ENCODE measurements around the gene PRKN.

The PRKN gene

GRCh38 chr6:161395716-161396231 is 1331.8 kb downstream of the PRKN start:
- no peak for DNase-seq
- no peak for TF ChIP-seq GATA1 (IDR thresholded peaks at IDR 0.05; ENCODE audit: low read depth, low read length)
- TF ChIP-seq POLR2A (IDR thresholded peaks at IDR 0.05; ENCODE audit: low read length) = no peak

DNA sequence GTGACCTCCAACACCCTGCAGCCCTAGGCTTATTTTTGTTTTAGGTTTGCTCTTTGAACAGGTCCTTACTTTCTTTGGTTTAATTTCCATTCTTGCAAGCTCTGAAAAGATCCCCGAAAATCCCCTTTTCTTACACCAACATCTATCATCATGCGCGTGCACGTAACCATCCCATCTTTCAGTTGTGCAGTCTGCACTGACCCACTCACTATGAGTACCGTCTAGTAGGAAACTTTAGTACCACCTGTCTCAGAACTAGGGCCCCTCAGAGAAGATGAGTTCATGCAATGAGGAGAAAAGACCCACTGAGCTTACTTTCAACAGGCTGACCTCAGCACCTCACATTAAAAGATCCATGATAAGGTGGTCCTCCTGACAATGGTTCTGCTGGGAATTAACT is 1333.1 kb downstream of the PRKN start:
- DNase-seq = no peak
- TF ChIP-seq GATA1 (IDR thresholded peaks at IDR 0.05; ENCODE audit: low read depth, low read length) (no peak), POLR2A (IDR thresholded peaks at IDR 0.05; ENCODE audit: low read length) (no peak)

GRCh38 chr6:161393839-161394364 is 1333.7 kb downstream of the PRKN start:
- DNase-seq = peak; percentile 28 to 50
- TF ChIP-seq POLR2A (IDR thresholded peaks at IDR 0.05; ENCODE audit: low read length) (no peak), GATA1 (IDR thresholded peaks at IDR 0.05; ENCODE audit: low read depth, low read length) (no peak)

GRCh38 chr6:161393292-161393691 is 1334.3 kb downstream of the PRKN start:
- DNase-seq = no peak
- TF ChIP-seq GATA1 (IDR thresholded peaks at IDR 0.05; ENCODE audit: low read depth, low read length) (no peak), POLR2A (IDR thresholded peaks at IDR 0.05; ENCODE audit: low read length) (no peak)

GRCh38 chr6:161389756-161390155 is 1337.8 kb downstream of the PRKN start:
- DNase-seq = no peak
- no peak for TF ChIP-seq GATA1 (IDR thresholded peaks at IDR 0.05; ENCODE audit: low read depth, low read length)
- no peak for TF ChIP-seq POLR2A (IDR thresholded peaks at IDR 0.05; ENCODE audit: low read length)

DNA sequence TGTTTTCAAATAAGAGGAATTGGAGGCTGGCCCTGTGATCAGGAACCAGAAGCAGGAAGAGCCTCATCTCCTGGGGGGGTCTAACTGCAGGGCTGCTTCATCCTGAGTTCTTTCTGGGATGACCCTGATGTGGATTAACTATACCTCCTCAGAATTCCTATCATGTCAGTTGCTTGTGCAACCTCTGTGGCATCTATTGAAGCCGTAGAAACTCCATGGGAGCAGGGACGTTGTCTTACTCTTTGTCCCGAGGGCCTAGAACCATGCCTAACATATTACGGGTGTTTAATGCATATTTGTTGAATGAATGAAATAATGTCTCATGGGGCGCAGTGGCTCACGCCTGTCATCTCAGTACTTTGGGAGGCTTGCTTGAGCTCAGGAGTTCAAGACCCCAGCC is 1343.6 kb downstream of the PRKN start:
- DNase-seq = no peak

DNA sequence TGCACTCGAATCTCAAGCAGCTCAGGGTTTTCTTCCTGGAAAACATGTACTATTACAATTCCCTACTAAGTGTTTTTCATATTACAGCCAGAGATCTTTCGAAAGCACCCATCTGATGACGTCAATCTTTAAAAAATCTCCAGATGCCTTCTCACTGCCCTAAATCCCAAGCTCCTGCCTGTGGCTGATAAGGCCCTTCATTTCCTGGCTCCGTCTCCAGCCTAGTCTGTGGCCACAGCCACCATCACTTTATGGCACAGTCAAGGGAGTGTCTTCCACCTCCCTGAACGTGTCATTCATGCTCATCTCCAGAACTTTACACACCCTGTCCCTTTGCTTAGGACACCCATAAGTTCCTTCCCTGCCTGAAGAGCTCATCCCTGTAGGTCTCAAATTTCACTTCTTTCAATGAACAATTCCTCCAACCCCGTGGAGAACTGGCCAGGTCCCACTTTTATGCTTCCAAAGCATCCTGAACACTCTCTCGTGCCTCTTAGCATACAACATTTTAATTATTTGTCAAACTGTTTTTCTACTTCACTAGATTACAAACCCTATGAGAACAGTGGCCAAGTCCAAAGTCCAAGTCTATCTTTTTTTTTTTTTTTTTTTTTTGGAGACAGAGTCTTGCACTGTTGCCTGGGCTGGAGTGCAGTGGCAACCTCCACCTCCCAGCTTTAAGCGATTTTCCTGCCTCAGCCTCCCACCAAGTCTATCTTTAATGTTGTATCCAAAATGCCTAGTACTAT is 1347.6 kb downstream of the PRKN start:
- TF ChIP-seq POLR2A (IDR thresholded peaks at IDR 0.05; ENCODE audit: low read length) = no peak
- TF ChIP-seq GATA1 (IDR thresholded peaks at IDR 0.05; ENCODE audit: low read depth, low read length) = no peak
- no peak for DNase-seq

More for the DNA sequence above, 1343.6 kb downstream of the PRKN start:
- TF ChIP-seq POLR2A (IDR thresholded peaks at IDR 0.05; ENCODE audit: low read length) = no peak
- TF ChIP-seq GATA1 (IDR thresholded peaks at IDR 0.05; ENCODE audit: low read depth, low read length) = no peak

DNA sequence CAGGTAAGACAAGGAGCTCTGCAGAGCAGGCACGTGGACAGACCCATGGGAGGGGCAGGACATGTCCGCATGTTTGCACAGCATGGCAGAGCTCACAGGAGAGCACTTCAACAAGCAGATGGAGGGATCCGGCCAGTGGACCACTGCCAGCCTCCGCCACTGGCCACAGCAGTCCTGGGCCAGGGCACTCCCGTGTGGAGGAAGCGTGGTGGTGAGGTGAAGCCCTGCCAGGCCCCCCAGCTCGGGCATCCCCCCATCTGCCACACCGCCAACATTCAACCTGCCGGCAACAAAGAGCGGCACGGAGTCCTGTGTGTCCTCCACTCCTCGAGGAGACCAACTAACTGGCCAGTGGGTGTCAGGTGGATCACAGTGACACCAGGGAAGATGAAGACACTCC is 1349.5 kb downstream of the PRKN start:
- TF ChIP-seq GATA1 (IDR thresholded peaks at IDR 0.05; ENCODE audit: low read depth, low read length) (no peak), POLR2A (IDR thresholded peaks at IDR 0.05; ENCODE audit: low read length) (no peak)
- DNase-seq = no peak

DNA sequence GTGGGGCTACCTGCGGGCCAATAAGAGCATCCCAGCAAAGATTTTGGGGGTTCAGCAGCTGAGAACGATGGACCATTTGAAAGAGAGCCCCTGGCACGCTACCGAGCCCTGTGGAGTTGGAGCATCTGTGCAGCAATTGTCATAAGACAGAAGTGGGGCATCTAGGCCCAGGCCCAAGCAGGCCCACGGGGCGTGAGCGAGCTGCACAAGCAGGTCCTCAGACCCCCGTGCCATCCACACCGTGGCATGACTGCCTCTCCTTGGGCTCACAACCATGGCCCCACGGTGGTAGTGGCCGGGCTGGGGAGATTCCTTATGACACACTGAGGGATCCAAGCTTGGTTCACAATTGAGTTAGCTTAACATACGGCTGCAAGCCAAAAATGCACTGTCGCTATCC is 1350.5 kb downstream of the PRKN start:
- TF ChIP-seq POLR2A (IDR thresholded peaks at IDR 0.05; ENCODE audit: low read length) = no peak
- TF ChIP-seq GATA1 (IDR thresholded peaks at IDR 0.05; ENCODE audit: low read depth, low read length) = no peak
- DNase-seq = no peak

DNA sequence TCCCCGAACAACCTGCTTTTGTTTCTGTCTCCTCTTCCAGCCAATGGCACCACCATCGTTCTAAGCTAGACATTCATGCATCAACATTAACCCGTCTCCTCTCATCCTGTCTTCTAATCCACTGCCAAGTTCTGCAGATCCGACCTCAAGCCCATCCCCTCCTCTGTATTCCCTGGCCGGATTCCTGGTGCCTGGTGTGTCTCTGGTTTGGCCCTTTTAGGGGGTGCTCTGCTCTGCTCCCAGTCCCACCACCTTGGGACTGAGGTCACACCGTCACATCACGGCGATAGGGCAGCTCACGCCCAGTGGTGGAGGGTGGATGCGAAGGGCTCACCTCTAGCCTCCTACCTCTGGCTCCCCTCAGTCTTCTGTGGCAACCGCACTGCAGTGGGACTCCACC is 1351.2 kb downstream of the PRKN start:
- no peak for DNase-seq
- no peak for TF ChIP-seq POLR2A (IDR thresholded peaks at IDR 0.05; ENCODE audit: low read length)
- no peak for TF ChIP-seq GATA1 (IDR thresholded peaks at IDR 0.05; ENCODE audit: low read depth, low read length)

DNA sequence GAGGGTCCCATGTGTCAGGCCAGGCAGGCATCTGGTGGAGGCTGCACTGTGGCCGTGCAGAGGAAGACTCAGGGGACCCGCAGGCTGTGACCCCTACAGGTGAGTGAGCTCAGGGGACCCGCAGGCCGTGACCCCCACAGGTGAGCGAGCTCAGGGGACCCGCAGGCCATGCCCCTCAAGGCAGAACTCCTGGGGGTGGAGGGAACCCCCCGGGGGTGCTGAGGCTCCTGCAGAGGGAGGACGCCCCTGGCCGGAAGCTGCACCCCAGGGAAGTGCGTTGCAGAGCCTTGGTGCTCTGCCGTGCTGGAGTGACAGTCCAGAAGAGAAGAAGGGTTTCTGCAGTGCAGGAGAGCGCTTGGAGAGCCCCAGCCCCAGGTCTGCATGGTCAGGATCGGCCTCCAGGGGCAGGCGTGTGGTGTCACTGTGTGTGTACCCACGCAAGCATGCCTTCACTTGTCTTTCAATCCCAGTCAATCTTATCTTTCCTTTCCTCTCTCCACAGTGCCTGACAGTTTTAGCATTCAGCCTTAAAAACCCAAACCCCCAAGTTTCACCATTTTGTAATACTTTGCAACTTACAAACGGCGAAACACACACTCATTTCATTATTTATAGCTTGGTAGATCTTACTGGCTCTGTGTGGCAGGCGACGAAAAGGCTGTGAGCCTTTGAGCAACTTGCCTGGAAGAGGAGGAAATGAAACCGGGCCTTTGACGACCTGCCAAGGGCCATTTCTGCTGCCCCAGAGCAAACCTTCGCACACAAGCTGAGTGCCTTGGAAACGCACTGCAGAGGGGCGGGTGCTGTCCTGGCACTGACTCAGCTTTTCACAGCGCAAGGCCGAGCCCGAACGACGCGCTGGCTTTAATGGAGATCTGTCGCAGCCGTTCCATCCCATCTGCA is 1352.3 kb downstream of the PRKN start:
- DNase-seq = no peak
- TF ChIP-seq GATA1 (IDR thresholded peaks at IDR 0.05; ENCODE audit: low read depth, low read length) = no peak
- no peak for TF ChIP-seq POLR2A (IDR thresholded peaks at IDR 0.05; ENCODE audit: low read length)

GRCh38 chr6:161373905-161374451 is 1353.6 kb downstream of the PRKN start:
- peak; percentile 59 to 75 for DNase-seq

GRCh38 chr6:161372422-161372793 is 1355.2 kb downstream of the PRKN start:
- DNase-seq = no peak
- TF ChIP-seq POLR2A (IDR thresholded peaks at IDR 0.05; ENCODE audit: low read length) (no peak), GATA1 (IDR thresholded peaks at IDR 0.05; ENCODE audit: low read depth, low read length) (no peak)

More at GRCh38 chr6:161373905-161374451, 1353.6 kb downstream of the PRKN start:
- TF ChIP-seq POLR2A (IDR thresholded peaks at IDR 0.05; ENCODE audit: low read length) (no peak), GATA1 (IDR thresholded peaks at IDR 0.05; ENCODE audit: low read depth, low read length) (no peak)

DNA sequence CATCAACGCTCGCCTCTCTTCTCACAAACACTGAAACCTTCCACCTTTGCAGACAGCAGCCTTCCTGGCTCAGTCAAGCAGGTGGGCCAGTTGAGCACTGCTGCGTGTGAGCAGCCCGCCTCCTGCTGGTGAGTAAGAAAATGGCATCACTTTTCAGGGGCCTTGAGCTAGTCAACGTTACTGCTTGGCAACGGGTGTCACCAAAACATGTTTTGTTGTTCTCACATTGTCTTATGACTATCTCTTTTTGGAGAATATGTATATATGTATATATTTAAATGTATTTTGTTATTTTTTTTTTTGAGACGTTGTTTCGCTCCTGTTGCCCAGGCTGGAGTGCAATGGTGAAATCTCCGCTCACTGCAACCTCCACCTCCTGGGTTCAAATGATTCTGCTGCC is 1356.7 kb downstream of the PRKN start:
- TF ChIP-seq GATA1 (IDR thresholded peaks at IDR 0.05; ENCODE audit: low read depth, low read length) = no peak
- TF ChIP-seq POLR2A (IDR thresholded peaks at IDR 0.05; ENCODE audit: low read length) = no peak

More for the DNA sequence above, 1356.7 kb downstream of the PRKN start:
- peak; percentile 68 to 79 for DNase-seq
